ENCODE results near the gene WNK2. TPM values are rescaled to one million over a fixed set of nuclear protein-coding genes. Genes with fewer than 3 reads are reported as not detected.
"Not testable (repeated sequence)": the region's sequence is repeated elsewhere in the genome, so short reads cannot be mapped to it uniquely, and the experiment has no call there.

WNK2 gene
- total RNA-seq, 2 experiments from 2014 or later, result 1.7 to 2.8 TPM

GRCh38 chr9:93343663-93344062, 159.7 kb downstream of the WNK2 start:
- Mint-ChIP-seq H3K4me1 (ENCODE audit: low read depth) (peaks cover 3% of the 10 kb centered on the region), H3K4me3 (no peak overlapping the region), H3K27me3 (peaks cover 35% of the 10 kb centered on the region), H3K9me3 (peaks cover 4% of the 10 kb centered on the region), H3K27ac (no peak overlapping the region), H3K36me3 (ENCODE audit: low read depth) (no peaks in the 10 kb centered on the region)
- POLR2A ChIA-PET, result no interaction called here
- intact Hi-C loops (cut with micrococcal nuclease), result no loop called here
- CTCF ChIA-PET, result interaction anchor here (0.7 kb wide), 1 partner anchor 1238 kb away, joined by 3 read pairs; no protein-coding TSS in a partner anchor
- no peak for ATAC-seq
- no peak for TF ChIP-seq CTCF (IDR thresholded peaks at IDR 0.05)
- DNase-seq, result no peak

- Mint-ChIP-seq H3K4me1 (ENCODE audit: low read depth) (peaks cover 3% of the 10 kb centered on the region), H3K27me3 (peaks cover 33% of the 10 kb centered on the region), H3K36me3 (ENCODE audit: low read depth) (no peaks in the 10 kb centered on the region), H3K9me3 (no peaks in the 10 kb centered on the region), H3K27ac (no peak overlapping the region), H3K4me3 (no peak overlapping the region)
- no peak for DNase-seq
- TF ChIP-seq CTCF (IDR thresholded peaks at IDR 0.05), result no peak
- ATAC-seq, result no peak
- ChIA-PET CTCF (no interaction called here), POLR2A (no interaction called here)
- intact Hi-C loops (cut with micrococcal nuclease), result no loop called here
These were observed 161.8 kb downstream of the WNK2 start for GRCh38 chr9:93345643-93346230.

- no peaks in the 10 kb centered on the region for H3K9me3 Mint-ChIP-seq
- peak overlapping the region; percentile 24 for H3K4me3 Mint-ChIP-seq
- intact Hi-C loops (cut with micrococcal nuclease), result no loop called here
- TF ChIP-seq CTCF (IDR thresholded peaks at IDR 0.05), result no peak
- ChIA-PET CTCF (no interaction called here), POLR2A (interaction anchor here (0.5 kb wide), 1 partner anchor 160 kb away, joined by 3 read pairs; no protein-coding TSS in a partner anchor)
- H3K4me1 Mint-ChIP-seq (ENCODE audit: low read depth), result peaks cover 3% of the 10 kb centered on the region
- no peaks in the 10 kb centered on the region for H3K36me3 Mint-ChIP-seq (ENCODE audit: low read depth)
- H3K27me3 Mint-ChIP-seq, result peaks cover 29% of the 10 kb centered on the region
- no peak for ATAC-seq
- no peak for DNase-seq
- H3K27ac Mint-ChIP-seq, result no peak overlapping the region
These were observed 162.5 kb downstream of the WNK2 start for GRCh38 chr9:93346231-93347112.

- H3K27ac Mint-ChIP-seq; H3K36me3 Mint-ChIP-seq (ENCODE audit: low read depth); CTCF ChIA-PET; POLR2A ChIA-PET; H3K4me3 Mint-ChIP-seq; ATAC-seq; intact Hi-C loops (cut with micrococcal nuclease); H3K4me1 Mint-ChIP-seq (ENCODE audit: low read depth); H3K9me3 Mint-ChIP-seq; DNase-seq: not testable (repeated sequence)
- peaks cover 29% of the 10 kb centered on the region for H3K27me3 Mint-ChIP-seq
These were observed 163.5 kb downstream of the WNK2 start for GRCh38 chr9:93347371-93347975.

GRCh38 chr9:93353413-93354310, 169.7 kb downstream of the WNK2 start:
- H3K4me3 Mint-ChIP-seq; intact Hi-C loops (cut with micrococcal nuclease); DNase-seq; ATAC-seq; H3K27ac Mint-ChIP-seq; H3K27me3 Mint-ChIP-seq; POLR2A ChIA-PET; H3K9me3 Mint-ChIP-seq; CTCF ChIA-PET; H3K36me3 Mint-ChIP-seq (ENCODE audit: low read depth): not testable (repeated sequence)
- H3K4me1 Mint-ChIP-seq (ENCODE audit: low read depth), result peaks cover 12% of the 10 kb centered on the region
